GM19043 (cell line): ENCODE results near the gene CRTC2.

ENCODE experiments used
- ATAC-seq: cut with Tn5 transposase; IDR thresholded peaks from one replicate; pipeline ENCODE4 v1.9.1; 2021; ENCODE audit warnings: low read depth; ENCODE audit not compliant: unreplicated experiment

The CRTC2 gene

DNA sequence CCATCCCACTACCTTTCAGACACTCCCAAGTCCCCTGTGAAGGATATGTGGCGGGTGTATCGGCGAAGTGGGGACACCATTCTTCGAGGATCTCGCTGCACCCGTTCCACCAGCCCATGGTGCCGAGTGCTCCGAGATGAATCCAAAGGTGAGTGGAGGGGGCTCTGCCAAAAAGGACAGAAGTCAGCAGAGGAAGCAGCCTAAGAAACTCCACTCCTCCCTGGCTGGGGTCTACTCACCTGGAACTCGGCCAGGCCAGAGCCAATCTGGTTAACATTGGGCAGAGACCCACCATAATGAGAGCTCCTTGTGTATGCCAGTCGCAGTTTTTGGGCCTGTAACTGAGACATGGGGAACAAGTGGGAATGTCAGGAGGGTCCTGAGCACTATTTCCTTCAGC, 3.6 kb downstream of the CRTC2 start:
- no peak for ATAC-seq

DNA sequence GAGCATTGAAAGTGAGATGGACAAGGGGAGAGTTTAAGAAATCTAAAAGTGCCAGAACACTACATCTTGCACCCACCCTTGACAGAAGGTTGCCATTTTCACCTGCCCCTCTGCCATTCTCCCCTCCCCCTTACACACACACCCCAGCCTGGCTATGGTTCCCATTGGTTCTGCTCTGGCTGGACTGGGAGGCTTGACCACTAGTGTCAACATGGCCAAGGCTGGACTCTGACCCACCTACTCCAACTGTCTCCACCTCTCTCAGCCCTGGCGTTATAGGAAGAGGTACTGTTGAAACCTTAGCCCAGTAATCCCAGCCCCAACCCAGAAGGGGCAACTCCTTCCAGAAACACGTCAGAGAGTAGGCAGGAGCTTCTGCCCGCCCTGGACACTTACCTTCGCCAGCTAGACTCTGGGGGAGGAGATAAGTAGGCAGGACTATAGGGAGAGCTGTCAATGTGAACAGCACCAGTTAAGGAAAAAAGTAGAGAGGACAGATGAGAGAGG, 4.5 kb downstream of the CRTC2 start:
- no peak for ATAC-seq

DNA sequence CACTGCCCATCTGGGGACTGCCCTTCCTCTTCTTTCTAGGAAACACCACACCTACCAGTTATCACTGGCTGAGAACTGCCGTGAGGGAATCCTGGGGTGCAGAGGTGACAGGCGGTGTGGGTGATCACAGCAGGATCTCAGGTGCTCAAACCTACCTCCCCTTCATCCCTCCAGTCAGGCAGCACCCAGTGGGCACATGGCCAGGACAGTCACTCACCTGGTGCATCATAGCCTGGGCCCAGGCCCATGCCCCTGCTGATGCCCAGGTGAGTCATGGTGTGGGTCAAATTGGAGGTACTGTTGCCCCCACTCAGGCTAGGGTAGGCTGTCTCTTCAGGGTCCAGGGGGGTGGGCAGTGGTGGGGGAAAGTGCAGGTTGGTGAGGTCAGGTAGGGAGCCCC, 6.6 kb downstream of the CRTC2 start:
- no peak for ATAC-seq

DNA sequence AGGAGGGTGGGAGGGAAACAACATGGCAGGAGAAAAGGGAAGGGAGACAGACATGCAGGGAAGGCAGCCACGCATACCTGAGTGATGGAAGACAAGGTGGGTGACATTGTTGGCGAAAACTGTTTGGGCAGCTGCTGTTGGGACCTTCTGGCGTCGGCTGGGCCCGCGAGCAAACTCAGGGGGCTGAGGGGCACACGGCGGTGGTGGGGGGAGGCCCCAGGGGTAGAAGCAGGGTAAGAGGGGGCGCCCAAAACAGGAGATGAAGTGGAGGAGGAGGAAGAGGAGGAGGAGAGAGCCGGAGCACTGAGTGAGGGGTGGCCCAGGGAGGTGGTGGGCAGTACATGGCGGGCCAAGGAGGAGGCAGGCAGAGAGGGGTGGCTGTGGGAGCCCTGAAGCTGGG, 7.2 kb downstream of the CRTC2 start:
- no peak for ATAC-seq

DNA sequence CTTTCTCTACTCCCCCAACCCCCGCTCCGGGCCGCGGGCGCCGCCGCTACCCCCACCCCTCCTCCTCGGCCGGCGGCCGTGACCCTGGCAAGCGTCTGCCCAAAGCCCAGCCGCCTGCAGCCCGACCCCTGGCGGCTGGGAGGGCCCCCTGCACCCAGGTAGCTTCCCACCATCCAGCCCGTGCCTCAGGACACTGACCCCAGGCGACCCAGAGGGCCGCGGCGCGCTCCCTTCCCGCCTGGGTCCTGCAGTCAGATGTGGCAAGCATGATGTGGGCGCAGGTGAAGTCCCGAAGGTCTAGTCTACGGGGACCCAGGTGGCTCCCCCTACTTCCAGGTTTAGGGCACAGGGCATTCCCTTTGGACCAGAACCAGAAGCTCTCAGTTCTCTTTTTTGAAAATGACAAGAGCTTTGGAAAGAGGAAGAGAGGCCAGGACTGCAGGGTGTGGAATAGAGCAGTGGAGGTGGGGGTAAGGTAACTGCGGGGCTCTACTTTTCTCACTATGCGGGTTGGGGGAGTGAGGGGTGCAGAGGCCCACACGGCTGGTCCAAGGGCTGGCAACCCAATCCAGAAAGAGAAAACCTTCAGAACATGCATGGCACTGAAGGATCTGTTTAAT, 11.7 kb downstream of the CRTC2 start, which contains the start of gene DENND4B:
TSS of gene DENND4B (minus strand) at position 97 of the 620 bp plus-strand sequence. CDS start 2,344 bp downstream, outside the sequence.
- peak; percentile 60 for ATAC-seq

DNA sequence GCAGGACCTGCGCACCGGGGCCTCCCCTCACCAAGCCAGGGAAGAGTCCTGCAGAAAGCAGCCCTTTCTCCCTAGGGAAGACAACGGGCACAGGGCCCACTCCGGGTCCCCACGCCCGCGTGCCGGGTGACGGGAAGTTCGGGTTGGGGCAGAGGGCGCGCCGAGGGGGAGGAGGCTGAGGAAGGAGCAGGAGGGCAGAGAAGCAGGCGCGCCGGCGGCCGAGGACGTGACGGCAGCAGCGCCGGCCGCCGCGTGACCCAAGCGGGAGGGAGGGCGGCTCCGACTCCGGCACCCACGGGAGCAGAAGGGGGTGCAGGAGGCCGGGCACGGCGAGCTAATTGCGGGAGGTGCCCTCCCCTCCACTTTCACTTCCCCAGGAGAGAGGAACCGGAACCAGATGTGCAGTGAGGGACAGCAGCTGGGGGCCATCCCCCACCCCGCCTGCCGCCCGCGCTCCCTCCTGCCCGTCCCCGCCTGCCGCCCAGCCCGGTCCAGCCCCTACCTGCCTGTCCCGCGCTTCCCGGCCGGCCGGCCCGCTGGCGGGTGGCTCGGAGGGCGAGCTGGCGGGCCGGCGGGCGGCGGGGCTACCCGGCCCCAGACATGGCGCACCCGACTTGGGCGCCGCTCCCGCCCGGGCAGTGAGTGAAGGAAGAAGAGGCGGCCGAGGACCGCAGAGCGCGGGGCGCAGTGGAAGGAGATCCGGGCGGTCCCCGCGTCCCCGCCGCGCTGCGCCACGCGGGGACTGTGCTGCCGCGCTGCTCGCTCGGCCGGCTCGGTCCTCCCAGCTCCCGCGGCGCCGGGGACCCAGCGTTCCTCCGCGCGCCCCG, 12.4 kb downstream of the CRTC2 start:
- ATAC-seq: peak; percentile 61

DNA sequence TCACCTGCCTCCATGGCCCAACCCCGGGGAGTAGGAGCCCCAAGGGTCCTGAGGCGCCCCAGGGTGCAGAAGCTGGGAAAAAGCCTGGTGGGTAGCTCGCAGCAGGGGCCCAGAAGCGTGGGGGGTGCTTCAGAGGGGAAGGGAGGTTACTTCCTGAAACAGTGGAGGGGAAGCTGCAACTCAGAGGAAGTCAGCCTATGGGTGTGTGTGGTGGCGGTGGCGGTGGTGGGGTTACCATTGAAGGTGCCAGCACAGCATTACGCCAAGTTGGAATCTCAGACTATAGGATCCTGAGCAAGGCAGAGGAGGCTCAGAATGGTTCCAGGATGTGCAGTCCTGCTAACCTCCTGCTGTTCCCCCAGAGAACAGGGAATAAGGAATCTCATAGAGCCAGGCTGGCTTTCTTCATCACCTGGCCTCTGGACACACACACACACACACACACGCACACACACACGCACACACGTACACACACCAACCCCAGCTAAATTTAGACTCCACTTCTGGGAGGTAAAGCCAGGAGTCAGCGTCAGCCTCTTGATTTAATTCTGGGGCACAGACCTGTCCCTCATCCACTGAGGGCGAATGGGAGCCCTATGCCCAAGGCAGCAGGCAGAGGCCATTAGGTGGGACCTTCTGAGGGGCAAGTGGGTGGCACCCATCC, 13.1 kb downstream of the CRTC2 start:
- peak; percentile 33 for ATAC-seq

DNA sequence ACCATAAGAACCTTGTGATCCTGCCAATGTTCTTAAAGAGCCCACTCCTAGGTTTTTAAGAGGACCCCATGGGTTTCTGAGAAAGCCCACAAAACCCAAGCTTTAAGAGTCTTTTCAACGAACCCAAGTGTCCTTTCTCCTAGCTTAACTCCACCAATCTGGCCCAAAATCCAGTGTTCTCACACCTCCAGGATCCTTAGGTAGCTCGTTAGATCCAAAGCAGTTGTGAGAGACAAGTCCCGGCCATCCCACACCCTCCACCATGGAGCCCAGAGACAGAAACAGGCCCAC, 13.6 kb downstream of the CRTC2 start:
- ATAC-seq: no peak

DNA sequence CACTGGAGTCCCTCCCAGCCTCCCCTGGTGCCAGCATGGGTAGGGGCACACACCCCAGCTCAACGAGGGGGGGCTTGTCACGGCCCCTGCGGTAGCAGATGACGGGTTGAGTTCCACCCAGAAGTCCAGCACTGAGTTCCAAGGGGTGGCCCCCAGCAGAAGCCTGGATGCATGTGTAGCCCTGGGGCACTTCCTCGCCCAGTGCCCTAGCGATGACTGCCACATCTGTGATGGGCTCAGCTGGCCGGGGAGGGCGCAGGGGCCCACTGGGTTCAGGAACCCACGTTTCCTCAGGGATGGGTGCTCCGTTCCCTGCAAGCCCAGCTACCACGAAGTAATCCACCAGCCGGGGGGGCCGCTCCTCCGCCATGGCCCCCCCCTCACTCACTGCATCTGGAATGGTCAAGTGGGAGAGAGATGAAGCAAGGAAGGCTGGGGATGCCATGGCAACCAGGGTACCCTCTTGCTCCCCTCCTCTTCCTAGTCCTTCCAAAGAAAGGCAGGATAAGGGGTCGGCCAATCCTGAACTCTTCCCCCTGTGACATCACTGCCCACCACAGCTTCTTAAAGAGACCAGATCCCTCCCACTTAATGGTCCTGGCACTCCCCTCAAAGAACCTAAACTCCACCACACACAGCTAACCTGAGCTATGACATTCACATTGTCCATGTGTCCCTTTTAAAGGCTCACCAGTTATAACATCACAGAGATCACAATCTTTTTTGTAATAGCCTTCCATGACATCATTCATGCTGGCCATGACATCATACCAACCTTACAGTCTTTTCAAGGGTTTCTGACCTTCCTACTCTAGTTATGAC, 14.2 kb downstream of the CRTC2 start:
- ATAC-seq: no peak

DNA sequence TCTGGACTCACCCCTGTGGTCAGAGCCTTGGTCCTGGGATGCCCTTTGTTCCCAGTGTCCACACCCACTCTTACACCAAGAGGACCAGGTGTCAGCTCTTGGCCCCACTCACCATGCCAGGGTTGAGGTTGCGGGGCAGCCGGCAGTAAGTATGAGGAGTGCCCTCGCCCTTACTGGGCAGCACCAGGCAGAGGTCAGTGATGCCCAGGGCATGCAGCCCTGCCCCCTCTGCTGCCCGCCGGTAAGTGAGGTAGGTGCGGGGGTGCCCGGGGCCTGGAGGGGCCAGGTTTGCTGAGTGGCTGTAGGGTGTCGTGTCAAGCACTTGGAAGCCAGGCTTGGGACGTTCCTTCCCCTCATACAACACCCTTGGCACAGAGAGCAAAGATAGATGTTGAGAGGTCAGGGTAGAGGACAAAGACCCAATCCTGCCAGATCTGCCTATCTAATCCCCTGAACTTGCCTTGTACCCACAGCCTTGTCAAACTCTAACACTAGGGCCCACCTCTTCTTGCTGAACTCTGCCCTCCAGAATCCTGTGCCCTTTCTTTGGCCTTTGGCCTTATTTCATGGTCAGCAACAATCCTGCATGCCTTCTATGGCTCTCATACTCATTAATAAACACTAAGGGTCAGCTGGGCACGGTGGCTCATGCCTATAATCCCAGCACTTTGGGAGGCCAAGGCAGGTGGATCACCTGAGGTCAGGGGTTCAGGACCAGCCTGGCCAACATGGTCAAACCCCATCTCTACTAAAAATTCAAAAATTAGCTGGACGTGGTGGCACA, 15.5 kb downstream of the CRTC2 start:
- no peak for ATAC-seq

DNA sequence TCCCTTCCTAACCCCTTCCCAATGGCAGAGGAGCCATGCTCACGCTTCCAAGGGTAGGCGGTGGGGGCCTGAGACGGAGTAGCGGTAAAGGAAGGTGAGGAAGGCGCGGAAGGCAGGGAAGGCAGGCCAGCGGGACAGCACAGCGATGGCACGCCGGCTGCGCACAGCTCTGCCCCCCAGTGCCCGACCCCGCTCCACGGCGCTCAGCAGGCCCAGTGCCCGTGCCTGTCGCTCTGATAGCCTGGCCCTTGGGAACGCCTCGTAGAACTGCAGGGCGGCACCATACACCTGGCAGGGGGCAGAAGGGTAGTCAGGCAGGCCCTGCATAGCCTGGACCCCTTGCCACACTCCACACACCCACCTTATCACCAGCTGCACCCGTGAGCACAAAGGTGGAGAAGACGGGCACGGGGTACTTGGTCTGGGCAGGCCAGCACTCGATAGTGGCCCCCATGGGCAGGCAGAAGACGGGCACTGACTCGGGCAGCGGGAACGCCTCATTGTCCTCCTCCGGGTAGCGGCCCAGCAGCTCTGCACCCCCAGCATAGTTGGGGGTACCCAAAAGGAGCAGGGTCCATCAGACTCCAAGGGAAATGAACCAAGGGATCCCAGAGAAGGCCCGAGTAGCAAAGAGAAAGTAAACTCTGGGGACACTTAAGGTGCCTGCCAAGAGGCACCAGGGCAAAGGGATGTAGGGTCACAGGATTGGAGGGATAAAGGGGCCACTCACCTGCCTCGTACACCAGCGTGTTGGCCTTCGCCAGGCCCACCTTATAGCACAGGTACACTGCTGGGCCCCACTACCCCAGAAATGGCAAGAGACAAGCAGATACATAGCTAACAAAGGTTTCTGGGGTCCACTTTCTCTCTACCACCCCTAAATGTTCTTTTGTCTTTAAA, 16.3 kb downstream of the CRTC2 start:
- ATAC-seq: no peak

DNA sequence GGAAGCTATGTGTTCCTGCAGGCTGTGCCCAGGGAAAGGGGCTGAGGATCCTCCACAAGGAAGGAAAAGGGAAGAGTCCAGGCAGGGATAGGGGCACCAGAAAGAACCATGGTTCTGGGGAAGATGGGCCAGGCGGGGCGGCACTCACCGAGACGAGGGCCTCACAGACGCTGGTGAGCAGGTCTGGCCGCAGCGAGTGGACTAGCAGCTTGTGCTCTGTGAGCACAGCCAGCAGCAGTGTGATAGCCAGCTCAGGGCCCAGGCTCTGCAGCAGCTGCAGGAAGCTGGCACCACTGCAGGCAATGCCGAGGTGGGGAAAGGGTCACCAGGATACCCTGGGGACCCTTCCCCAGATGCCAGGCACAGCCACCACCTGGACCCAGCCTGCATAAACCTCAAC, 17.7 kb downstream of the CRTC2 start:
- no peak for ATAC-seq

DNA sequence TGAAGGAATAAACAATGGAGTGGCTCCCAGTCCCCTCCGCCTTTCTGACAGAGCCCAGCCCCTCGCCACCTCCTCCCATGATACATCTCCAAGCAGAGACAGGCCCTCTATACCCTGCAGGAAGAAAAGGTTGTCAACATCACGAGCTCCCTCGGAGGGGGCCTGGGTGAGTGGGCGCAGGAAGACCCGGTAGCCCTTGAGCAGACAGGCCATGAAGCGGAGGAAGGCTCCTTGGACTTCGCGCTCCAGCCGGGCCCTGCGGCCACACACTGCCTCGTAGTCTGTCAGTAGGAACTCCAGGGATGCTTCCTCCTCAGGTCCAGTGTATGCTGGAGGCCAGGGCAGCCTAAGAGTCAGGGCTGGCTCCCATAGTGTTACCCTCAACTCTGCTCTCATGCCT, 18.9 kb downstream of the CRTC2 start:
- no peak for ATAC-seq

DNA sequence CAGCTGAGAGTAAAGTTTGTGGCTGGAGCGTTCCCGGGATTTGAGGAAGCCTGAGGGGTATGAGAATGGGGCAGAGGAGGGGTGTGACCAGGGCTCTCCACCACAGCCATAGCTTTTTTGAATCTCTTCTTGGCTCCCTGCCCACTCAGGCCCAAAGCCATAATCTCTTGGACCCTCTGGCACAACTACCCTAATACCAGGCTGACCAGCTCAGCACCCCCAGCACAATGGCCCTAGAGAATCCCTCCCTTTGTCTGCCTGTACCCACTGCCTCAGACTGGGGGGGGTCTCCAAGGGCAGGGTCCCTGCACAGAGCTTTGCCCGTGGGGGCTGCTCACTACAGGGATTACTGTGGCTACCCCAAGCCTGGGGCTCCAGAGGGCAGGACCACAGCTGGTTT, 19.4 kb downstream of the CRTC2 start:
- ATAC-seq: no peak

DNA sequence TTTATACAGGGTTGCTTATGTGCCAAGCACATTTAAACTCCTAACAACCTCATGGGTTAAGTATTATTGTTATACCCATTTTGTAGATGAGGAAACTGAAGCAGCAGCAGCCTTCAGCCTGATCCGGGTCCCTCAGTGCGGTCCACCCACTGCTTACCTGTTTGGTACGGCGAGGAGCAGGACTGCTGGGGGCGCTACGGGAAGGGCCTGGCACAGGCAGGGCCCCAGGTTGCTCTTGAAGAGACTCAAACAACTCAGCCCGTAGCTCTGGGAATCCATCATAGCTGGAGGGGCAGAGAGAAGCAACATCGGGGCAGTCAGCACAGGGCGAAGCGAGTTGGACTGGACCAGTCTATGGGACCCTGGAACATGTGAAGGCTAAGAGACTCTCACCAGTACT, 21.1 kb downstream of the CRTC2 start:
- ATAC-seq: no peak

DNA sequence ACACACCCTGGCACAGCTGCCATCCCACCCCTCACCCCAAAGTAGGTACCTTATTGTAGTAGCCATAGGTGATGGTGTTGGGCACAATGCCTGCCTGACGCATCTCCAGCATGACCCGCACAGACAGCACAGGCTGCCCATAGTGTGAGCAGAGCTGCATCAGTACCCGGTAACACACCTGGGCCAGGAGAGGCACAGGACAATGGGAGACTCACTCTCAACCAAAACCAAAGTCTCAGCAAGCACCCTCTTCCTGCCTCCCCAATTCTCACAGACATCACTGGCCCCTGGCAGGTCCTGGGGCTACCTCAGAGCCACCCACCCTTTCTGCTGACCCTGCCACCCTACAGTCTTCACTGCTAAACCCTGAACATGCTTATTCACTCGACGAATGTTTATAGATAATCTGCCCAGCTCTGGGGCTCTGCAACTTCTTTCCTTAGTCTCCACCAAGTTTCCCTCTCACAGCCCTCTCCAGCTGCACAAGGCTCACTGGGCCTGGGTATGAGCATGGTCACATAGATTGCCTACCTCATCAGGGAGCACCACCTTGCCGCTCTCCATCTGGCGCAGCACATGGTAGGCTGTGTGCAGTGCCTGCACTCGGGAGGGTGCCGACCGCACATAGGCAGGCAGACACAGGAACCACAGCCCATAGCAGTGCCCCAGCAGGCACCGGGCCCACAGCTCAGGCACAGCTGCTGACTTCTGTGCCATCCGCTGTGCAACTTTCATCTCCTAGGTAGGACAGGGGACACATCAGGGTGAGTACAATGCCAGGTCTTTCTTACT, 22.2 kb downstream of the CRTC2 start:
- no peak for ATAC-seq

DNA sequence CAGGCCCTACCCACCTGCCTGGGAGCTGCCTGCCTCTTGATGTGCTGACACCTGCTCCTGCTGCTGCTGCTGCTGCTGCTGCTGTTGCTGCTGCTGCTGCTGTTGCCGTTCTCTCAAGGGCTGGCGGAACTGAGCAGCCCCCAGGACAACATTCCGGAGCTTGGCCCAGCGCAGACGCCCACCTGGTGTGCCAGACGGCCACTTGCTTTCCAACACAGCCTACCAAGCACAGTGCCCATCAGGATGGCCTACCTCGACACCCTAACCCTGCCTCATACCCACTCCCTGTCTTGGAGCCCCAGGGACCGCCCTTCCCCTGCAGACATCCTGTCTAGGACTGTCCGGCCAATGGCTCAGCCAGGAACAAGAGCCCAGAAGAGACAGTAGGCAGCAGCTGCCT, 23.7 kb downstream of the CRTC2 start:
- ATAC-seq: no peak

DNA sequence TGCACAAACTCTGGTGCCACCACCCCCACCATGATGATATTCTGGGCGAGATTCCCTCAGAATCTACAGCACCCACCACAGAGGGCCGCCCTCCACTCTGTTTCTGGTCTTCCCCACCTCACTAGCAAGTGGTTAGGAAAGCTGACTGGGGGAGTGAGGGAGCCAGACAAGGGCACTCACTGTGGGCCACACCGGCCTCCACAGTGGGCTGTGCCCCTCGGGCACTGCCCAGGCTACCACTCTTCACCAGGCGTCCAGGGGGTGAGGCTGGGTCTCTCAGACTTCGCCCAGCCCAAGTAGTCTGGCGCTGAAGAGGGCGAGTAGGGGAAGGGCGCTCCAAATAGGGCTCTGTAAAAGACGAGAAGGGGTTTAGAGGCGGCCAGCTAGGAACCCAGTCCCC, 24.5 kb downstream of the CRTC2 start:
- ATAC-seq: no peak
